Measurements from ENCODE around the gene SBK1.
"Not testable (repeated sequence)": the region's sequence is repeated elsewhere in the genome, so short reads cannot be mapped to it uniquely, and the experiment has no call there.

The SBK1 gene

DNA sequence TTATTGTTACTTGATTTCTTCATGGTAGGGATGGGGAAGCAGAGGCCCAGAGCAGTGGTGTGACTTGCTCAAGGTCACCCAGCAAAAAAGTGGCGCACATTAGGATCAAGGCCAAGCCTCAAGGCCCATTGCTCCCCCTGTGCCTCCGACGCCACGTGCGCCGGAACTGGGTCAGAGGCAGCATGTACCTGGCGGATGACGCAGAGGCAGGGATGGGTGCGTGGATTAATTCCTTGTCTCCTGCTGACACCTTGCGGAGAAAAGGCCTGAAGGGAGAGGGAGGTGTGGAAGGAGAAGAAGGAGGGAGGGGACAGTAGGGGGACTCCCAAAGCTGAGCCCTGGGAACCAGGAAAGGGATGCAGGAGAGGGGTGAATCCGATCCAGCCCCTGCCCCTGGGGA, 18.5 kb downstream of the SBK1 start:
- no peak for DNase-seq

DNA sequence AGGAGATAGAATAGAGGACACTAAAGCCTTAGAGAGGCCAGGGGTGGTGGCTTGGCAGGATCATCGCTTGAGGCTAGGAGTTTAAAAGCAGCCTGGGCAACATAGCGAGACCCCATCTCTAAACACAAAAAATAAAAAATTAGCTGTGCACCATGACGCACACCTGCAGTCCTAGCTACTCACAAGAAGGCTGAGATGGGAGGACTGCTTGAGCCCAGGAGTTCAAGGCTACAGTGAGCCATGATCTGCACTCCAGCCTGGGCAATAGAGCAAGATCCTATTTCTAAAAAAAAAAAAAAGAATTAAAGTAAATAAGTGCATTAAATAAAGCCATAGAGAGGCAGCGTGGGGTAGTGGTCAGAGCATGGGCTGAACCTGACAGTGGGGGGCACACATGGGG, 19.1 kb downstream of the SBK1 start:
- DNase-seq, result no peak

DNA sequence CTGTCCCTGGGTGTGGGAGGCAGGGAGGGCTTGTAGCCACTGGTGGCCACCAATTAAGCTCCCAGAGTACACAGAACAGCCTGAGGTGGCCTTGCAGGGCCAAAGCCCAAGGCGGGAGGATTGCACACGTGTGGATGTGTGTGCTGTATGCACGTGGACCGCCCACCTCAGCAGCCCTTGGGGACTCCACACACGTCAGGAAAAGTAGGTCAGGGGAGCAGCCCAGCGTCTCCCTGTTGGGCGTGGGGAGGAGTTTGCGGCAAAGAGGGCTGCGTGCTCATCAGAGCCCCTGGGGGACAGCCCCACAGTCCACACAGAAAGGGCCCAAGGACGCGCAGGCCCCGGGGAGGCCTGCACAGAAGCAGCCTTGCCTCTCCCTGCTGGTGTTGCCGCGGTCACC, 19.6 kb downstream of the SBK1 start:
- DNase-seq, result no peak

- DNase-seq, result no peak
These were observed 20.0 kb downstream of the SBK1 start for GRCh38 chr16:28312327-28312726.

GRCh38 chr16:28313587-28313986, 21.3 kb downstream of the SBK1 start:
- no peak for DNase-seq

GRCh38 chr16:28316054-28316453, 23.7 kb downstream of the SBK1 start:
- no peak for DNase-seq

- DNase-seq, result no peak
These were observed 24.9 kb downstream of the SBK1 start for GRCh38 chr16:28317040-28317880.

DNA sequence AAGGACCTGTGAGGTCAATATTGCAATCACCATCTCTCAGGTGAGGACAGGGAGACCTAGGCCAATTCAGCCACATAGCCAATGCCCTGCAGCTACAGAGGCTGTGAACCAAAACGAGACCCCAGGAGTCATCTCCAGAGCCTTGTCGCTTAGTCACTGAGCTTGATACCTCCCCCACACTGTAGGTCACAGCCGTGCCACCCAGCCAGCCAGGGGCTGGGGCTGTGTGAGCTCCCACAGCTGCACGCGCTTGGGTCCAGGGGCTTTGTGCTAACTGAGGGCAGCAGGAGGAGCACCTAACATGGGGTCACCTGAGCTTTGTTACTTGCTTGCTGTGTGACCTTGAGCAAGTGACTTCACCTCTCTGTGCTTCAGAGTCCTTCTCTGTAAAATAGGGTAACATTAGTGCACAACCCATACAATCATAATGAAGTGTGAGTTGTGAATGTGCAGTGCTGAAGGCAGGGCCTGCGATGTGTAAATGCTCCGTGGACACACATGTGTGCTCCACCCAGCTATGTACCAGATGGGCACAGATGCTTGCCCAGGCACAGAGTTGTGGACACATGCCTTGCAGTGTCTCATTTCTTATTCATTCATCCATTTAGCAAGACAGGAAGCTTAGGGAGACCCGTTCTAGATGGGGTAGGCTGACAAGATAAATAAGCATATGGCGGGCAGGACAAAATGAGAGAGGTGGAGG, 25.9 kb downstream of the SBK1 start:
- no peak for DNase-seq

DNA sequence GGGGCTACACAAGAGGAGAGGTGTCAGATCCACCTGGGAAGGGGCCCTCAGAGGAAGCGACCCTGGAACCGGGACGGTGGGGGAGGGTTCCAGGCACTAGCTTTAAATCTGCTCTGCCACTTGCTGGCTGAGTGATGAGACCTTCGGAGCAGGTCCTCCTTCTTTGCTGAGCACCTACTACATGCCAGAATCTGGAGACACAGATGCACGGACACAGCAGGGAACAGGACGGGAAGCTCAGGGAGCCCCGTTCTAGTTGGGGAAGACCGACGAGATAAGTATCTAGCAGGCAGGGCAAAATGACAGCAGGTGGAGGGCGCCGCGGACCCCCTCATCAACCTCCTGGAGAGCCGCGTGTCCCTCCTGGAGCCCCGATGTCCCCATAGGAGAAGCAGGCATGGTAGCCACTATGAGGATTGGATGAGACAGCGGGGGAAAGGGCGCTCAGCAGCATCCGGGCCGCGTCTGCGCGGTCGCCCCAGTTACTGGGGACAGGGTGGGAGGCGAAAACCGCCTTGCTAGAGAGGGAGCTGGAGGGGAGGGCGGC, 27.2 kb downstream of the SBK1 start:
- DNase-seq, result no peak

DNA sequence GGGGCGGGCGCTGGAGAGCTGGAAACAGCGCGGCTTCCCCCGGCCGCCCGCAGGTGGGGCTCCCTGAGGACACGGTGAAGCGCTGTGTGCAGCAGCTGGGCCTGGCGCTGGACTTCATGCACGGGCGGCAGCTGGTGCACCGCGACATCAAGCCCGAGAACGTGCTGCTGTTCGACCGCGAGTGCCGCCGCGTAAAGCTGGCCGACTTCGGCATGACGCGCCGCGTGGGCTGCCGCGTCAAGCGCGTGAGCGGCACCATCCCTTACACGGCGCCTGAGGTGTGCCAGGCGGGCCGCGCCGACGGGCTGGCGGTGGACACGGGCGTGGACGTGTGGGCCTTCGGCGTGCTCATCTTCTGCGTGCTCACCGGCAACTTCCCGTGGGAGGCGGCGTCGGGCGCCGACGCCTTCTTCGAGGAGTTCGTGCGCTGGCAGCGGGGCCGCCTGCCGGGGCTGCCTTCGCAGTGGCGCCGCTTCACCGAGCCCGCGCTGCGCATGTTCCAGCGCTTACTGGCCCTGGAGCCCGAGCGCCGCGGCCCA, 27.8 kb downstream of the SBK1 start:
- DNase-seq, result no peak

DNA sequence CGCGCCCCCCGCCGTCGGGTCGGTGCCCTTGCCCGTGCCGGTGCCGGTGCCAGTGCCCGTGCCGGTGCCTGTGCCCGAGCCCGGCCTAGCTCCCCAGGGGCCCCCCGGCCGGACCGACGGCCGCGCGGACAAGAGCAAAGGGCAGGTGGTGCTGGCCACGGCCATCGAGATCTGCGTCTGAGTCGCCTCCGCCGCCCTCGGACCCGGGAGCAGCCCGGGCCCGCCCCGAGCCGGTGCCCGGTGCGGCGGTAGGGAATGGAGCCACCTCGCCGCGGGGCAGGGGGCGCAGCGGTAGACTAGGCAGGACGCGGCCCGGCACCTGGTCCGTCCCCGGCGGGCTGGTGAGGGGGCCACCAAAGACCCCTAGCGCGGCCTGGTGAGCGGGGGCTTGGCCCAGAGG, 28.4 kb downstream of the SBK1 start:
- no peak for DNase-seq

GRCh38 chr16:28321700-28322411, 29.5 kb downstream of the SBK1 start:
- no peak for DNase-seq

GRCh38 chr16:28324235-28324886, 32.0 kb downstream of the SBK1 start:
- no peak for DNase-seq

- DNase-seq, result no peak
These were observed 32.6 kb downstream of the SBK1 start for GRCh38 chr16:28324887-28325279.

DNA sequence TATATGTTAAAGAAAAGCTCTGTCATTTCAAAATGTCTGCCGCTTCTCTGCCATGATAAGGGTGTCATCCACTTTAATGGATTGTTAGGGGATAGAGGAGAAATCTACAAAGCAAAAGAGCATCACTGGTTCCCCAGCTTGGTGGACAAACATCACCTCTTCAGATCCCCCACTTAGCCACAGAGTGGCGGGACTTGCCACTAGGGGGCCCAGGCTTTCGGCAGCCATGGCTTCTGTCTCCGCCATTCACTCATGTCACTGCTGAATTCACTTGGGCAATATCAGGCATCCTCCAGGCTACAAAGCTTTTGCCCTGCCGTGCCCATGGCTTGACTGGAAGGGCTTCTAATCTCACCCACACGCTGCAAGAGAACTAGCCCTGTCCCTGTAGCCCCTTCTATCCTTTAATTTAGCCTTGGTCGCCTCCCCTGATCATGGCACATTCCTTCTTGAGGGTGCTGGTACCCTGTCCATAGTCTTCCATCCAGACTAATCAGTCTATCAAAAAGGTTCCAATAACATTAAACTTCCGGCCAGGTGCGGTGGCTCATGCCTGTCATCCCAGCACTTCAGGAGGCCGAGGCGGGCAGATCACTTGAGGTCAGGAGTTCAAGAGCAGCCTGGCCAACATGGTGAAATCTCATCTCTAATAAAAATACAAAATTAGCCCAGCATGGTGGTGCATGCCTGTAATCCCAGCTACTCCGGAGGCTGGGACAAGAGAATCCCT, 34.7 kb downstream of the SBK1 start:
- no peak for DNase-seq

GRCh38 chr16:28330232-28330631, 37.9 kb downstream of the SBK1 start:
- DNase-seq, result not testable (repeated sequence)

GRCh38 chr16:28330981-28331380, 38.7 kb downstream of the SBK1 start:
- DNase-seq, result not testable (repeated sequence)

- not testable (repeated sequence) for DNase-seq
These were observed 40.3 kb downstream of the SBK1 start for GRCh38 chr16:28332632-28333031.

- not testable (repeated sequence) for DNase-seq
These were observed 43.4 kb downstream of the SBK1 start for GRCh38 chr16:28335678-28336077.

DNA sequence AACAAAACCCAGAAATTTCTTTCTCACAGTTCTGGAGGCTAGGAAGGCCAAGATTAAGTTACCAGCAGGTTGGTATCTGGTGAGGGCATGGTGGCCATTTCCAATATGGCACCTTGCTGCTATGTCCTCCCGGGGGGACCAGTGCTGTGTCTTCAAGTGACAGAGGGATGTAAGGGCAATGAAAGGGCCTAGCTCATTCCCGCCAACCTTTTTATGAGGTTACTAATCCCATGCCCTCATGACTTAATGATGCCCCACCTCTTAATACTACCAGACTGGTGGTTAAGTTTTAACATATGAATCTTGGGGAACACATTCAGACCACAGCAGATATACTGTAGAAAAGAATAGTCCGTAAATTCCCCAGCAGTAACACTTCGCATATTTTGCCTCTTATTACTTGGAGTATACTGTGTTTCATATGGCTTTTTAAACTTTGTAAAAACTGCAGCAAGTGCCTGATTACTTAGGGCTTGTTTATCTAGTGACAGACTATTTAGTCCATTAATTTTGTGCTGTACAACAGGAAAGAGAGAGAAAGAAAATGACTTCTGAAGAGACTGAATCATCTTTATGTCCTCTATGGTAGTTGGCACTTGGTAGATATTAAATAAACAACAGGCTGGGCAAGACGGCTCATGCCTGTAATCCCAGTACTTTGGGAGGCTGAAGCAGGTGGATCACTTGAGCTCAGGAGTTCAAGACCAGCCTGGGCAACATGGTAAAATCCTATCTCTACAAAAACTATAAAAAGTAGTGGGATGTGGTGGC, 44.8 kb downstream of the SBK1 start:
- DNase-seq, result not testable (repeated sequence)

DNA sequence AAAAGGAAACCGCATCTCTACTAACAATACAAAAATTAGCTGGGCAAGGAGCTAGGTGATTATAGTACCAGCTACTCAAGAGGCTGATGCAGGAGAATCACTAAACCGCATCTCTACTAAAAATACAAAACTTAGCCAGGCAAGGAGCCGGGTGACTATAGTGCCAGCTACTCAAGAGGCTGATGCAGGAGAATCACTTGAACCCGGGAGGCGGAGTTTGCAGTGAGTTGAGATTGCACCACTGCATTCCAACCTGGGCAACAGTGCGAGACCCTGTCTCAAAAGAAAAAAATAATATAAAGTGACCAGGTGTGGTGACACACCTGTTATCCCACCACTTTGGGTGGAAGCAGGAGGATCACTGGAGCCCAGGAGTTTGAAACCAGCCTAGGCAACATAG, 45.9 kb downstream of the SBK1 start:
- DNase-seq, result not testable (repeated sequence)
